HepG2 (cell line): ENCODE measurements around the gene ACVR1B. TPM values are rescaled to one million over a fixed set of nuclear protein-coding genes. Genes with fewer than 3 reads are reported as not detected.

Source experiments
- AFF4 ChIP-seq: sonication (generic); formaldehyde crosslinking; IDR thresholded peaks from 2 replicates; pipeline ENCODE4 v1.4.0; 2020; ENCODE audit warnings: missing genetic modification reagents
- JUNB ChIP-seq: sonication (generic); formaldehyde crosslinking; IDR thresholded peaks from 2 replicates; pipeline ENCODE4 v1.8.0; 2022; ENCODE audit warnings: missing genetic modification reagents, mild to moderate bottlenecking, borderline replicate concordance
- KLF6 ChIP-seq: IDR thresholded peaks from 2 replicates; pipeline ENCODE4 v1.8.0; 2016; ENCODE audit warnings: missing biosample characterization, missing genetic modification reagents
- MBD4 ChIP-seq: IDR thresholded peaks from 2 replicates; pipeline ENCODE4 v1.6.1; 2012; ENCODE audit warnings: low read length, inconsistent platforms, borderline replicate concordance
- MZF1 ChIP-seq: sonication (generic); formaldehyde crosslinking; IDR thresholded peaks from 2 replicates; pipeline ENCODE4 v1.8.1; 2023; ENCODE audit warnings: mild to moderate bottlenecking, missing genetic modification reagents, borderline replicate concordance
- NCOA2 ChIP-seq: sonication (generic); formaldehyde crosslinking; IDR thresholded peaks from 2 replicates; pipeline ENCODE4 v1.8.0; 2022; ENCODE audit warnings: inconsistent platforms
- NFAT5 ChIP-seq: sonication (generic); formaldehyde crosslinking; IDR thresholded peaks from 2 replicates; pipeline ENCODE4 v1.4.0; 2020; ENCODE audit warnings: missing genetic modification reagents
- XRCC5 ChIP-seq: fragments of 200-400 bp; formaldehyde crosslinking; optimal IDR thresholded peaks from 2 replicates; pipeline ENCODE3; 2017; ENCODE audit warnings: mild to moderate bottlenecking, low read length
- ZBTB49 ChIP-seq: sonication (generic); formaldehyde crosslinking; IDR thresholded peaks from 2 replicates; pipeline ENCODE4 v1.4.0; 2020; ENCODE audit warnings: missing genetic modification reagents, borderline replicate concordance
- ZNF160 ChIP-seq: sonication (generic); formaldehyde crosslinking; IDR thresholded peaks from 2 replicates; pipeline ENCODE4 v1.8.0; 2022; ENCODE audit warnings: mild to moderate bottlenecking, inconsistent platforms, missing genetic modification reagents
- ZNF205 ChIP-seq: IDR thresholded peaks from 2 replicates; pipeline ENCODE4 v1.6.1; 2018; ENCODE audit warnings: missing biosample characterization, missing genetic modification reagents
- ZNF687 ChIP-seq: sonication (generic); formaldehyde crosslinking; IDR thresholded peaks from 2 replicates; pipeline ENCODE4 v1.5.1; 2020; ENCODE audit warnings: mild to moderate bottlenecking, missing genetic modification reagents, moderate library complexity
- polyA plus RNA-seq, 8 experiments: library from polyadenylated mRNA; depleted of rRNA in 3 of 8; stranded (reverse) in 7 of 8; unstranded in 1 of 8; fragments of >200 nt; fragmentation: Illumina TruSeq in 4 of 8; extraction: Trizol in 4 of 8; gene quantifications; 2 replicates each; pipeline versions ENCODE4 v1.2.1 to v1.2.3, GENCODE V29; 2011 to 2016; ENCODE audit warnings: low read depth in 4 of 8, missing spikeins in 1 of 8, mixed read lengths in 1 of 8; ENCODE audit not compliant: insufficient read depth in 1 of 8
- total RNA-seq, 5 experiments: library from RNA; depleted of rRNA; stranded (reverse); fragments of >200 nt; fragmentation: Illumina TruSeq; extraction: Trizol; gene quantifications; 2 replicates each; pipeline ENCODE4 v1.2.3, GENCODE V29; 2016; ENCODE audit warnings: low read depth in 1 of 5

ACVR1B gene
- total and polyA plus RNA-seq, 2 of the 13 experiments (the other 11 are each of a cell fraction or from before 2014, with no cell fraction given): 8.9 to 12.1 TPM

- TF ChIP-seq AFF4 (no peak), ZNF160 (0 out of 2 replicates have a peak, but pooled peaks have one; percentile 43), JUNB (CRISPR knock-in tag) (no peak), KLF6 (CRISPR knock-in tag) (no peak), ZNF687 (CRISPR knock-in tag) (peak; percentile 79), NFAT5 (no peak), MBD4 (no peak), ZNF205 (CRISPR knock-in tag) (no peak), MZF1 (CRISPR knock-in tag) (no peak), XRCC5 (peak; percentile 86), NCOA2 (CRISPR knock-in tag) (no peak), ZBTB49 (CRISPR knock-in tag) (no peak)
Observed at GRCh38 chr12:52023182-52023975, 71.9 kb downstream of the ACVR1B start (continued).
